ENCODE results near the gene TASP1. TPM values are rescaled to one million over a fixed set of nuclear protein-coding genes. Genes with fewer than 3 reads are reported as not detected.

The TASP1 gene
- total and polyA plus RNA-seq, 7 donors = 4.8 to 13.0 (median 8.3) TPM

DNA sequence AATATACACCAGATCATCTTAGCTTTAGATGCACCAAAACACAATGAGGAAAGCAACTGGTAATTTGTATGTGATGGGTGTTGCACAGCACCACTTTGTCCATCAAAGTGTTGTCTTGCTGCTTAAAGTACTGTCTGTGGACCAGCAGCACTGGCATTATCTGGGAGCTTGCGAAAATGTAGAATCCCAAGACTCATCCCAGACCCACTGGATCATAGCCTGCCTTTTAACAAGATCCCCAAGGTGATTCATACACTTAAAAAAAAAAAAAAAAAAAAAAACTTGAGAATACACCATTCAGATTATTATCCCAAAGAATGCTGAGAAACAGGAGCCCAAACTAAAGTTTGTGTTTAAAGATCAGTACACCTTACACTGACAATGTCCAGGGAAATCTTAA, 123.4 kb downstream of the TASP1 start:
- Histone ChIP-seq H3K9me3 (no peaks in the 10 kb centered on the region), H3K27ac (no peak overlapping the region), H3K36me3 (peaks cover 0 to 3% (median 0%) of the 10 kb centered on the region in 4 donors), H3K4me1 (peaks cover 0 to 15% (median 5%) of the 10 kb centered on the region in 4 donors), H3K4me3 (no peak overlapping the region), H3K27me3 (no peaks in the 10 kb centered on the region)
- WGBS, 2 donors = 96 to 100% methylated on average over 1 of the region's 1 CpG
- no peak for TF ChIP-seq POLR2A (IDR thresholded peaks at IDR 0.05)
- TF ChIP-seq EP300 (IDR thresholded peaks at IDR 0.05) = no peak
- no peak for TF ChIP-seq POLR2AphosphoS5 (IDR thresholded peaks at IDR 0.05)
- TF ChIP-seq, protein P1, sequence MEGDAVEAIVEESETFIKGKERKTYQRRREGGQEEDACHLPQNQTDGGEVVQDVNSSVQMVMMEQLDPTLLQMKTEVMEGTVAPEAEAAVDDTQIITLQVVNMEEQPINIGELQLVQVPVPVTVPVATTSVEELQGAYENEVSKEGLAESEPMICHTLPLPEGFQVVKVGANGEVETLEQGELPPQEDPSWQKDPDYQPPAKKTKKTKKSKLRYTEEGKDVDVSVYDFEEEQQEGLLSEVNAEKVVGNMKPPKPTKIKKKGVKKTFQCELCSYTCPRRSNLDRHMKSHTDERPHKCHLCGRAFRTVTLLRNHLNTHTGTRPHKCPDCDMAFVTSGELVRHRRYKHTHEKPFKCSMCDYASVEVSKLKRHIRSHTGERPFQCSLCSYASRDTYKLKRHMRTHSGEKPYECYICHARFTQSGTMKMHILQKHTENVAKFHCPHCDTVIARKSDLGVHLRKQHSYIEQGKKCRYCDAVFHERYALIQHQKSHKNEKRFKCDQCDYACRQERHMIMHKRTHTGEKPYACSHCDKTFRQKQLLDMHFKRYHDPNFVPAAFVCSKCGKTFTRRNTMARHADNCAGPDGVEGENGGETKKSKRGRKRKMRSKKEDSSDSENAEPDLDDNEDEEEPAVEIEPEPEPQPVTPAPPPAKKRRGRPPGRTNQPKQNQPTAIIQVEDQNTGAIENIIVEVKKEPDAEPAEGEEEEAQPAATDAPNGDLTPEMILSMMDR (IDR thresholded peaks at IDR 0.05) = no peak
- DNase-seq = no peak
- intact Hi-C loops (cut with DNase I) = no loop called here

DNA sequence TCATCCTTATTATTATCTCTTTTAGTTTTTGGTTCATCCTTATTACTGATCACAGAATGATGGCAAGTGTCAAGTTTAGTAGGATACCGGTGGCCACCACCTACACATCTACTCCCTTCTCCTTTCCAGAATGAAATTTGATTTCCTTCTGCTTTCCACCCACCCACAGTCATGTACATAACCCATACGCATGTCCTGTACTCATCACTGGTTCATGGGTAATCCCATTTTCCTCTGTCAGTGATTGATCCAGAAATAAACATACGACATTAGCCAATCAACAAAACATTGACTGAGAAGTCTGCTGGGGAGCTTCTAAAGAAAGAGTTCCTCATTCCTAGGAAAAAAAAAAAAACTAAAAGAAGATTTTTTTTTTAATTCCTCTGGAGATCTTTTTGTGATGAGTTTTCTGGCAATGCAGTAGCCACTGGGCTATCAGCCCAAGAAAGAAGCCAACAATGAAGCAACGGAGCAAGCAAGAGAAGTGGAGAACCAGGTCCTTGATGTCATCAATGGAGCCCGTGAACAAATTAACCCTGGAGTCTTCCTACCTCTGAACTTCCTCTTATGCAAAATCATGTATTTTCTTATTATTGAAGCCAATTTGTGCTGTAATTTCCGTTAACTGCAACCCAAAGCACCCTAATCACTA, 127.8 kb downstream of the TASP1 start:
- intact Hi-C loops (cut with DNase I) = no loop called here
- peaks cover 0 to 3% (median 0%) of the 10 kb centered on the region in 4 donors for H3K36me3 ChIP-seq
- no peak overlapping the region for H3K27ac ChIP-seq
- H3K4me1 ChIP-seq = peaks cover 0 to 11% (median 6%) of the 10 kb centered on the region in 4 donors
- peaks cover 0 to 4% (median 0%) of the 10 kb centered on the region in 4 donors for H3K9me3 ChIP-seq
- peak; percentile 71 for DNase-seq
- no peak for TF ChIP-seq POLR2AphosphoS5 (IDR thresholded peaks at IDR 0.05)
- no peak for TF ChIP-seq POLR2A (IDR thresholded peaks at IDR 0.05)
- no peak for TF ChIP-seq EP300 (IDR thresholded peaks at IDR 0.05)
- TF ChIP-seq, protein P1 (IDR thresholded peaks at IDR 0.05) = no peak
- 91 to 93% methylated on average over 6 of the region's 6 CpGs for WGBS, 2 donors
- no peaks in the 10 kb centered on the region for H3K27me3 ChIP-seq
- H3K4me3 ChIP-seq = no peak overlapping the region

DNA sequence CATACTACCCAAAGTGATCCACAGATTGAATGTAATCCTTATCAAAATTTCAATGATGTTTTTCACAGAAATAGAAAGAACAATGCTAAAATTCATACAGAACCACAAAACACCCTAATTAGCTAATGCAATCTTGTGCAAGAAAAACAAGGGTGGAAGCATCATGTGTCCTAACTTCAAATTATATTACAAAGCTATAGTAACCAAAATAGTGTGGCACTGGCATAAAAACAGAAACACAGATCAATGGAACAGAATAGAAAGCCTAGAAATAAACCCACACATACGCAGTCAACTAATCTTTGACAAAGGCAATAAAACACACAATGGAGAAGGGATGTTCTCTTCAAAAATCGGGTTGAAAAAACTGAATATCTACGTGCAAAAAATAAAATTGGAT, 131.1 kb downstream of the TASP1 start:
- H3K4me1 ChIP-seq = peaks cover 0 to 10% (median 3%) of the 10 kb centered on the region in 4 donors
- DNase-seq = no peak
- H3K27me3 ChIP-seq = no peaks in the 10 kb centered on the region
- H3K27ac ChIP-seq = no peak overlapping the region
- no peak overlapping the region for H3K4me3 ChIP-seq
- H3K9me3 ChIP-seq = peaks cover 0 to 4% (median 2%) of the 10 kb centered on the region in 4 donors
- TF ChIP-seq POLR2AphosphoS5 (IDR thresholded peaks at IDR 0.05) (no peak), POLR2A (IDR thresholded peaks at IDR 0.05) (no peak), EP300 (IDR thresholded peaks at IDR 0.05) (no peak)
- TF ChIP-seq, protein P1 (IDR thresholded peaks at IDR 0.05) = no peak
- WGBS, 2 donors = 64 to 65% methylated on average over 3 of the region's 3 CpGs
- intact Hi-C loops (cut with DNase I) = no loop called here
- H3K36me3 ChIP-seq = peaks cover 0 to under 1% (median 0%) of the 10 kb centered on the region in 4 donors

DNA sequence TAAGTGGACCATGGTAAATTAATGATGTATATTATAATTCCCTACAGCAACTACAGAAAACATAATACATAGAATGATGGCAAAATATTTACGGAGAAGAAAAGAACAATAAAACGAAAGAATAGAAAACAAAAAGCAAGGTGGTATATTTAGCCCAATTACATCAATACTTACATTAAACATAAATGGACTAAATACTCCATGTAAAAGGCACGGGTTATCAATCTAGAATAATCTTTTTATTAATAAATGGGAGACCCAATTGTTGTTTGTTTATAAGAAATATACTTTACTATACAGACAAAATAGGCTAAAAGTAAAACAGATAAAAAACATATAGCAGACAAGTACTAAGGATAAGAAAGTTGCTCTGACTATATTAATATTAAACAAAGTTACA, 137.2 kb downstream of the TASP1 start:
- Histone ChIP-seq H3K4me3 (no peak overlapping the region), H3K27ac (no peak overlapping the region), H3K27me3 (no peaks in the 10 kb centered on the region), H3K9me3 (peaks cover 0 to 16% (median 3%) of the 10 kb centered on the region in 4 donors), H3K36me3 (peaks cover 0 to 5% (median 0%) of the 10 kb centered on the region in 4 donors), H3K4me1 (peaks cover 0 to 10% (median 3%) of the 10 kb centered on the region in 4 donors)
- TF ChIP-seq EP300 (IDR thresholded peaks at IDR 0.05) (no peak), POLR2AphosphoS5 (IDR thresholded peaks at IDR 0.05) (no peak), POLR2A (IDR thresholded peaks at IDR 0.05) (no peak)
- TF ChIP-seq, protein P1 (IDR thresholded peaks at IDR 0.05) = no peak
- WGBS, 2 donors = 97 to 98% methylated on average over 3 of the region's 3 CpGs
- intact Hi-C loops (cut with DNase I) = no loop called here
- DNase-seq = no peak
